HepG2 (cell line): ENCODE data around the gene CD163. TPM values are rescaled to one million over a fixed set of nuclear protein-coding genes. Genes with fewer than 3 reads are reported as not detected.

ENCODE experiments used
- ATAC-seq: fragments of 200-7000 bp; cut with Tn5 transposase; 3 replicates; pipeline ENCODE4 v1.9.1; 2020; ENCODE audit warnings: mild to moderate bottlenecking, moderate library complexity
- BruUV-seq: library from RNA; stranded (reverse); fragments of 400-500 nt; replicated peaks from 2 replicates; lab custom pipeline; 2021; lab: Mats Ljungman, UMichigan
- CTCF ChIA-PET: fragments of 300-600 bp; formaldehyde crosslinking; extraction: SDS; loops from one replicate; lab custom pipeline; 2021; ENCODE audit warnings: low total read pairs, inconsistent platforms, low intra/inter-chr PET ratio; lab: Yijun Ruan, JAX
- POLR2A ChIA-PET: fragments of 350-600 bp; sonication (Branson Sonifier 250); formaldehyde crosslinking; loops from one replicate; lab custom pipeline; 2020; ENCODE audit warnings: antibody characterized with exemption, inconsistent platforms; lab: Yijun Ruan, JAX
- DNase-seq: peaks from one replicate; pipeline ENCODE4 v3.0.0-alpha.2; 2015; ENCODE audit warnings: low spot score
- FAIRE-seq: peaks from 3 replicates; lab custom pipeline; 2011; peaks lifted over from hg19 to GRCh38; lab: Jason Lieb, UNC
- H2AFZ ChIP-seq: one replicate; pipeline ENCODE4 v1.6.1; 2011; ENCODE audit warnings: low read length, inconsistent platforms
- H3K27ac ChIP-seq: fragments of 300-600 bp; 3 replicates; pipeline ENCODE4 v1.8.0; 2011; ENCODE audit warnings: mixed run types, mild to moderate bottlenecking, mixed read lengths, low read length, inconsistent platforms; ENCODE audit not compliant: insufficient read depth; ENCODE audit errors: extremely low read length
- H3K27me3 ChIP-seq, 2 experiments: fragments of 200-600 bp in 1 of 2; 2 replicates in 1 of 2; 3 replicates in 1 of 2; pipeline versions ENCODE4 v1.6.0 to v1.8.0; 2011; ENCODE audit warnings: low read length in 2 of 2, mild to moderate bottlenecking in 2 of 2, moderate library complexity in 2 of 2, inconsistent platforms in 1 of 2; ENCODE audit not compliant: insufficient read depth in 2 of 2, control insufficient read depth in 1 of 2
- H3K36me3 ChIP-seq, 2 experiments: fragments of 200-600 bp in 1 of 2; replicated peaks in 1 of 2; 2 replicates in 1 of 2; 3 replicates in 1 of 2; pipeline versions ENCODE4 v1.5.1 to v1.8.0; 2011; ENCODE audit warnings: low read length in 2 of 2, inconsistent platforms in 1 of 2; ENCODE audit not compliant: insufficient read depth in 2 of 2, control insufficient read depth in 1 of 2
- H3K4me1 ChIP-seq: 2 replicates; pipeline ENCODE4 v1.5.1; 2012; ENCODE audit warnings: low read length, inconsistent platforms; ENCODE audit not compliant: insufficient read depth
- H3K4me2 ChIP-seq: 2 replicates; pipeline ENCODE4 v1.6.0; 2011; ENCODE audit warnings: low read depth, low read length, inconsistent platforms
- H3K4me3 ChIP-seq, 3 experiments: fragments of 200-600 bp in 1 of 3; sonication (generic), shearing (Covaris generic) in 1 of 3; replicated peaks in 1 of 3; 2 replicates each; pipeline ENCODE4 v1.5.1; 2011 to 2016; ENCODE audit warnings: low read length in 3 of 3, inconsistent platforms in 2 of 3, low read depth in 2 of 3, mild to moderate bottlenecking in 2 of 3, control low read depth in 1 of 3, mixed read lengths in 1 of 3; ENCODE audit not compliant: insufficient read depth in 1 of 3
- H3K79me2 ChIP-seq: one replicate; pipeline ENCODE4 v1.6.1; 2011; ENCODE audit warnings: low read length, inconsistent platforms; ENCODE audit not compliant: insufficient read depth
- H3K9ac ChIP-seq: 2 replicates; pipeline ENCODE4 v1.6.0; 2011; ENCODE audit warnings: mild to moderate bottlenecking, low read depth, low read length, inconsistent platforms; ENCODE audit not compliant: insufficient read depth
- H3K9me3 ChIP-seq: 2 replicates; pipeline ENCODE4 v1.5.1; 2012; ENCODE audit warnings: mild to moderate bottlenecking, low read length
- H4K20me1 ChIP-seq: 2 replicates; pipeline ENCODE4 v1.6.0; 2011; ENCODE audit warnings: inconsistent platforms, mild to moderate bottlenecking, low read length, moderate library complexity; ENCODE audit not compliant: insufficient read depth
- CBX5 ChIP-seq: sonication (generic); formaldehyde crosslinking; IDR thresholded peaks from 2 replicates; pipeline ENCODE4 v1.4.0; 2020; ENCODE audit warnings: missing genetic modification reagents, borderline replicate concordance
- DZIP1 ChIP-seq: sonication (generic); formaldehyde crosslinking; IDR thresholded peaks from 2 replicates; pipeline ENCODE4 v1.5.0; 2020; ENCODE audit warnings: mild to moderate bottlenecking, missing genetic modification reagents
- ESRRA ChIP-seq: sonication (generic); formaldehyde crosslinking; IDR thresholded peaks from 2 replicates; pipeline ENCODE4 v1.5.1; 2020; ENCODE audit warnings: mild to moderate bottlenecking, low read depth, missing genetic modification reagents
- HCFC1 ChIP-seq: fragments of 150-350 bp; IDR thresholded peaks from 2 replicates; pipeline ENCODE4 v1.6.1; 2014; ENCODE audit warnings: low read depth, low read length
- PLRG1 ChIP-seq: fragments of 450-650 bp; conservative IDR thresholded peaks from 2 replicates; pipeline ENCODE4 v1.6.1; 2016
- ZBTB10 ChIP-seq: sonication (generic); formaldehyde crosslinking; IDR thresholded peaks from 2 replicates; pipeline ENCODE4 v1.4.0; 2020; ENCODE audit warnings: missing genetic modification reagents, borderline replicate concordance
- ZFY ChIP-seq: sonication (generic); formaldehyde crosslinking; IDR thresholded peaks from 2 replicates; pipeline ENCODE4 v1.4.0; 2020; ENCODE audit warnings: missing genetic modification reagents
- ZNF563 ChIP-seq: sonication (generic); formaldehyde crosslinking; IDR thresholded peaks from 2 replicates; pipeline ENCODE4 v1.8.0; 2022; ENCODE audit warnings: mild to moderate bottlenecking, moderate library complexity, missing genetic modification reagents
- WGBS: methylation state at CpG from one replicate; pipeline ENCODE4 v1.1.6; 2017; ENCODE audit warnings: low lambda C conversion rate; 5-methylcytosine and 5-hydroxymethylcytosine counted together
- in situ Hi-C: cut with HindIII; loops from 2 replicates; pipeline ENCODE4 v1.10.0; 2017; ENCODE audit warnings: low pct_unique_long_range_greater_than_20kb; ENCODE audit not compliant: extremely low pct_ligation_motif_present
- intact Hi-C: fragments of 100-400 bp; cut with micrococcal nuclease; formaldehyde crosslinking; loops from one replicate; pipeline ENCODE4 v1.10.0; 2022; ENCODE audit not compliant: unreplicated experiment
- polyA plus RNA-seq, 8 experiments: library from polyadenylated mRNA; depleted of rRNA in 3 of 8; stranded (reverse) in 7 of 8; unstranded in 1 of 8; fragments of >200 nt; fragmentation: Illumina TruSeq in 4 of 8; extraction: Trizol in 4 of 8; gene quantifications; 2 replicates each; pipeline versions ENCODE4 v1.2.1 to v1.2.3, GENCODE V29; 2011 to 2016; ENCODE audit warnings: low read depth in 4 of 8, missing spikeins in 1 of 8, mixed read lengths in 1 of 8; ENCODE audit not compliant: insufficient read depth in 1 of 8
- total RNA-seq, 5 experiments: library from RNA; depleted of rRNA; stranded (reverse); fragments of >200 nt; fragmentation: Illumina TruSeq; extraction: Trizol; gene quantifications; 2 replicates each; pipeline ENCODE4 v1.2.3, GENCODE V29; 2016; ENCODE audit warnings: low read depth in 1 of 5
- TF ChIP-seq, protein P1 (sequence below): sonication (generic); formaldehyde crosslinking; IDR thresholded peaks from 2 replicates; pipeline ENCODE4 v1.5.0; 2020; ENCODE audit warnings: mild to moderate bottlenecking, missing genetic modification reagents, borderline replicate concordance

CD163 gene
- total and polyA plus RNA-seq, 2 of the 13 experiments (the other 11 are each of a cell fraction or from before 2014, with no cell fraction given) = not detected

DNA sequence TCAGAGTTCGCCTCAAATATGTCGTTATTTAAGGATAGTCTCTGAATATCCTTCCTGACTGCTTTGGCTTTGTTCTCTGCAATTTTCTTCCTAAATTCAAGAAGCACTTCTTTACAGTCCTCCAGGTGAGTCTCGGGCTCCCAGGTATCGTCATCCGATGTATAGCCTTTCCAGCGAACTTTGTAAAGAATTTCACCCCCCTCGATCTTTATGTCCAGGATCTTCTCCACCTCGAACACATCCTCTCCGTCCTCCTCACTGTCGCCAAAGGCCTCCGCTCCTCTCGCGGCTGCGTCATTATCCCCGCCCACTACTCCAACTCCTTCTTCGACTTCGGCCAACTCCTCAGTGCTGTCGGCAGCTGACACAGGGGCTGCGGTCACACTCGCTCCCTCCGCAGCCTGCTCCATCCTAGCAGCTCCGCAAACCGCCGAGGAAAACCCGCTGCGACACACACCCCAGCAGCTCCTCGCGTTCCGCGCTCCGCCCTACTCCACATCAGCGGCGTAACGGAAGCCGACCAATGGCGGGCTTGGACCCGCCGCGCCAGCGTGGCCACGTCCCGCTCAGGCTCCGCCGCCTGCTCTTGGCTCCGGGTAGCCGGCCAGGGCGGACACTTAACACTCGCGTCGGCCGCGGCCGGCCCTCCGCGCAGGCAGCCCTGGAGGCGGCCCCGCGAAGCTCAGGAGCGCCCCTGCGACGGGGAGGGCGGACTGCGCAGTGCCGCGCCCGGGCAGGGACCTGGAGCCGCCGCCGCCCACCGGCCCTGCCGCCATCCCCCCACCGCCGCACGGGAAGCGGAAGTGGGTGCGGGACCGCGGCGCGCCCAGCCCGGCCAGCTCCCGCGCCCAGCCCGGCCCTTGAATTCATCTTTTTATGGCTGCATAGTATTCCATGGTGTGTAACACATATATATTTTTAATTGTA, 63.7 kb downstream of the CD163 start:
- no peak overlapping the region for H3K4me2 ChIP-seq
- H3K4me3 ChIP-seq = no peak overlapping the region
- no TSS peak for BruUV-seq
- H2AFZ ChIP-seq = no peak overlapping the region
- no peaks in the 10 kb centered on the region for H3K36me3 ChIP-seq
- H3K27ac ChIP-seq = no peak overlapping the region
- intact Hi-C loops = no loop called here
- no peaks in the 10 kb centered on the region for H3K79me2 ChIP-seq
- in situ Hi-C loops = no loop called here
- H3K27me3 ChIP-seq = no peaks in the 10 kb centered on the region; a peak in 1 of 5 replicates
- DNase-seq (no peak), FAIRE-seq (no peak), ATAC-seq (no peak)
- 76% methylated on average over 46 of the region's 84 CpGs for whole genome bisulfite sequencing
- ChIA-PET POLR2A (no interaction called here), CTCF (no interaction called here)
- no peaks in the 10 kb centered on the region for H4K20me1 ChIP-seq
- H3K9me3 ChIP-seq = no peaks in the 10 kb centered on the region
- no peaks in the 10 kb centered on the region for H3K4me1 ChIP-seq
- no peak overlapping the region for H3K9ac ChIP-seq
- TF ChIP-seq ZFY (CRISPR knock-in tag) (no peak), ZBTB10 (CRISPR knock-in tag) (no peak), CBX5 (CRISPR knock-in tag) (no peak), DZIP1 (CRISPR knock-in tag) (no peak), ESRRA (no peak), PLRG1 (no peak), ZNF563 (no peak), HCFC1 (no peak)
- TF ChIP-seq, protein P1, sequence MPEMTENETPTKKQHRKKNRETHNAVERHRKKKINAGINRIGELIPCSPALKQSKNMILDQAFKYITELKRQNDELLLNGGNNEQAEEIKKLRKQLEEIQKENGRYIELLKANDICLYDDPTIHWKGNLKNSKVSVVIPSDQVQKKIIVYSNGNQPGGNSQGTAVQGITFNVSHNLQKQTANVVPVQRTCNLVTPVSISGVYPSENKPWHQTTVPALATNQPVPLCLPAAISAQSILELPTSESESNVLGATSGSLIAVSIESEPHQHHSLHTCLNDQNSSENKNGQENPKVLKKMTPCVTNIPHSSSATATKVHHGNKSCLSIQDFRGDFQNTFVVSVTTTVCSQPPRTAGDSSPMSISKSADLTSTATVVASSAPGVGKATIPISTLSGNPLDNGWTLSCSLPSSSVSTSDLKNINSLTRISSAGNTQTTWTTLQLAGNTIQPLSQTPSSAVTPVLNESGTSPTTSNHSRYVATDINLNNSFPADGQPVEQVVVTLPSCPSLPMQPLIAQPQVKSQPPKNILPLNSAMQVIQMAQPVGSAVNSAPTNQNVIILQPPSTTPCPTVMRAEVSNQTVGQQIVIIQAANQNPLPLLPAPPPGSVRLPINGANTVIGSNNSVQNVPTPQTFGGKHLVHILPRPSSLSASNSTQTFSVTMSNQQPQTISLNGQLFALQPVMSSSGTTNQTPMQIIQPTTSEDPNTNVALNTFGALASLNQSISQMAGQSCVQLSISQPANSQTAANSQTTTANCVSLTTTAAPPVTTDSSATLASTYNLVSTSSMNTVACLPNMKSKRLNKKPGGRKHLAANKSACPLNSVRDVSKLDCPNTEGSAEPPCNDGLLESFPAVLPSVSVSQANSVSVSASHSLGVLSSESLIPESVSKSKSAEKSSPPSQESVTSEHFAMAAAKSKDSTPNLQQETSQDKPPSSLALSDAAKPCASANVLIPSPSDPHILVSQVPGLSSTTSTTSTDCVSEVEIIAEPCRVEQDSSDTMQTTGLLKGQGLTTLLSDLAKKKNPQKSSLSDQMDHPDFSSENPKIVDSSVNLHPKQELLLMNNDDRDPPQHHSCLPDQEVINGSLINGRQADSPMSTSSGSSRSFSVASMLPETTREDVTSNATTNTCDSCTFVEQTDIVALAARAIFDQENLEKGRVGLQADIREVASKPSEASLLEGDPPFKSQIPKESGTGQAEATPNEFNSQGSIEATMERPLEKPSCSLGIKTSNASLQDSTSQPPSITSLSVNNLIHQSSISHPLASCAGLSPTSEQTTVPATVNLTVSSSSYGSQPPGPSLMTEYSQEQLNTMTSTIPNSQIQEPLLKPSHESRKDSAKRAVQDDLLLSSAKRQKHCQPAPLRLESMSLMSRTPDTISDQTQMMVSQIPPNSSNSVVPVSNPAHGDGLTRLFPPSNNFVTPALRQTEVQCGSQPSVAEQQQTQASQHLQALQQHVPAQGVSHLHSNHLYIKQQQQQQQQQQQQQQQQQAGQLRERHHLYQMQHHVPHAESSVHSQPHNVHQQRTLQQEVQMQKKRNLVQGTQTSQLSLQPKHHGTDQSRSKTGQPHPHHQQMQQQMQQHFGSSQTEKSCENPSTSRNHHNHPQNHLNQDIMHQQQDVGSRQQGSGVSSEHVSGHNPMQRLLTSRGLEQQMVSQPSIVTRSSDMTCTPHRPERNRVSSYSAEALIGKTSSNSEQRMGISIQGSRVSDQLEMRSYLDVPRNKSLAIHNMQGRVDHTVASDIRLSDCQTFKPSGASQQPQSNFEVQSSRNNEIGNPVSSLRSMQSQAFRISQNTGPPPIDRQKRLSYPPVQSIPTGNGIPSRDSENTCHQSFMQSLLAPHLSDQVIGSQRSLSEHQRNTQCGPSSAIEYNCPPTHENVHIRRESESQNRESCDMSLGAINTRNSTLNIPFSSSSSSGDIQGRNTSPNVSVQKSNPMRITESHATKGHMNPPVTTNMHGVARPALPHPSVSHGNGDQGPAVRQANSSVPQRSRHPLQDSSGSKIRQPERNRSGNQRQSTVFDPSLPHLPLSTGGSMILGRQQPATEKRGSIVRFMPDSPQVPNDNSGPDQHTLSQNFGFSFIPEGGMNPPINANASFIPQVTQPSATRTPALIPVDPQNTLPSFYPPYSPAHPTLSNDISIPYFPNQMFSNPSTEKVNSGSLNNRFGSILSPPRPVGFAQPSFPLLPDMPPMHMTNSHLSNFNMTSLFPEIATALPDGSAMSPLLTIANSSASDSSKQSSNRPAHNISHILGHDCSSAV (CRISPR knock-in tag) = no peak
